HG03097 (cell line): ENCODE results near the gene ADAMTS17.

Source experiments
- ATAC-seq: cut with Tn5 transposase; IDR thresholded peaks from one replicate; pipeline ENCODE4 v1.9.1; 2021; ENCODE audit not compliant: unreplicated experiment, low FRiP score

The ADAMTS17 gene

DNA sequence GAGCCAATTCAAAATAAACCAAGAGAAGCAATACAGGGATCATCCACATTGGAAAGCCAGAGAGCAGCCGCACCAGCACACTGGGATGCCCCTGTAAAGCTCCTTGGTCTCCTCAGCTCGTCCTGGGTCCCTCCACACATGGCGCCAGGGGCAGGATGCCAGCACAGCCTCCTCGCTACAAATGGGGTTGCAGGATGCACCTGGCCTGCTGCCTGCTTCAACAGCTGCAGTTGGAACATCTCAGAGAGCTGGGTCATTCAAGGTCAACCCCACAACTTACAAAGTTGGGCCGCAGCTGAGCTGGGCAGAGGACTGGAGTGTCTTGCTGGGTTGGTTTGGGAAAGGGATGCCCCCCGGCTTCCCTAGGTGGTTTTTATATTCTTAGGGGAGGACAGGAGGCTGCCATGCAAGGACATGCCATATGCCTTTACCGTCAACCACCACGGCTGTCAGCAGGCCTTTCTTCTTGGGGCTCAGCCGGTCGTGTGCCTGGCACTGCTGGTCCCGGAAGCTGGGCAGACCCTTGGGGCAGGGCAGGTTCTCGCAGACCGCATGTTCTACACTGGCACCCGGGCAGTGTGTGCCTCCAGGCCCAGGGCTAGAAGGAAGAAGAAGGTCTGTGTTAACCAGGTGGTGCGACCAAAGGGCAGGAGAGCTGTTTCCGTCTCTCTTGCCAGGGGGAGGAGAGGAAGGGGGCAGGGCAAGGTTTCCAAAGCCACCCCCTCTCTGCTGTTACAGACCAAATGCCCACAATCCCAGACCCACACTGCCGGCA, 225.2 kb downstream of the ADAMTS17 start:
- no peak for ATAC-seq

DNA sequence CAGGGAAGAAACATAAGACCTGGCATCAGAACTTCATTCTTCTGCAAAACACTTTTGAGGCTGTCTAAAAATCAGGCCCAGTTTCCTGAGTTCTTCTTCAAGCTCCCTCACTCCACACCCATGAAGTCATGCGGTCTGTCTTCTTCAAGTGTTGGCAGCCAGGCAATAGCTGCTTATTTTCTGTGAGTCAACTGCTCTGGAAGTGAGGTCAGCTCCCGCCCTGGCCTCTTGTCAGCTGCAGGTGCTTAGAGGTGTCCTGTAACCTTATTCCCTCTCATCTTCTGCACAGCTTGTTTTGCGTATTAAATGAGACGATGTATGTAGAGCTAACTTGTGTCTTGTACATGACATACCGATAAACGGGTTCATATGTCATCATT, 226.1 kb downstream of the ADAMTS17 start:
- no peak for ATAC-seq

DNA sequence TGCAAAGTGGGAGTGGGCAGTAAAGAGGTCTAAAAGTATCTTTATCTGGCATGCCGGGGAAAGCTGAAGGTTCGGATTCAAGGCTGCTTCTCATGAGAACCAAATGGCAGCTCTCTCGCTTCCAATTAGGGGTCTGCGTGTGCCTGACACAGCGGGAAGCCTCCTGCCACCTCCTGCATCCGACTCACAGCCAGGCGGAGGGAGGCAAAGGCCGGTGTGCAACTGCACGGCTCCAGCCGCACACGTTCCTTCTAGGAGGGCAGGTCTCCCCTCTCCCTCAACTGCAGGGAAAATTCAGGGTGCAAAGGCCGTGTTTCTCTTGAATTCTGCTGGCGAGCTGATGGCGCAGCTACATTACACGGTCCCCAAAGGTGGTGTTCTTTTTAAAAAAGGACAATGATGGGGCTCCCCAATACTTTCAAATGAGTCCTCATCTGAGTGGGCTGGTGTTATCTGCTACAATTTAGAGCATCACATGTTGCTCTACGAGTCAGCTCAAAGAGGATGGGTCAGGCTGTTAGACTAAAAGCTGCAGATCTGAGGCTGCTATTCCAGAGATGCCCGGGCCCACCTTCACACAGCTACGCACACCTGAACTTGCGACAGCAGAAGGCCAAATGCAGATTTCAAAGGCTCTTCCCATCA, 226.6 kb downstream of the ADAMTS17 start:
- ATAC-seq = no peak

DNA sequence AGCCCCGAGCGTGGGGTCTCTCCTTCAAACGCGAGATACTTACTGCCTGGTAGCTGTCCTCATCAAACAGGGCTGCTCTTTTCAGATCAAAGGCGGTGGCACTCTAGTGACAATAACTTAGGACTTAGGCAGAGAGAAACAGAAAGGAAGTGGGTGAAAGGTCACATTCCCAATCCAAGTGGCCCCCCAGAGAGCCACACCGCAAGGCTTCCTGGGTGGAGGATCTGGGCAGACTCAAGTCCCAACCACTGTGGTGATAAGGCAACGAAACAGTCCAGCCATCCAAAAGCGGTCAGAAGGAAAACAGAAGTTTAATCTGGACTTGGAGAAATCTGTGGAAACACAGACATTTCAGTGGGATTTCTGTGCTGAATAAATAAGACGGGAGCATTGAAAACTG, 227.2 kb downstream of the ADAMTS17 start:
- ATAC-seq = no peak

DNA sequence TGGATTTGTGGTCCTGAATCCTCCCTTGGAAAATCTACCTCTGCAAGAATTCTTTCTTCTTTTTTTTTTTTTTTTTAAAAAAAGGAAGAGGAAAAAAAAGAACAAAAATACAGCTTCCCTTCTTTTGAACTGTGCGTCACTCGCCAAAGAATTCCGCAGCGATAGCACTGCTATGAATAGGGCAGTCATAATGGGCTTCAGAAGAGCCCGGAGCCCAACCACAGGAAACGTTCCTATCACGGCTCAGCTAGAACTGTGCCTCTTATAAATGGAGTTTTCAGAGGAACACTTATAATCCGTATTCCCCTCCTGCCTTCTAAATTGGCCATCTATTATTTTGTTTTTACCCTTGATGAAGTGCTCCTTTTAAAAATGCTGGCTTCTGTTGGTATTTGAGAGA, 227.7 kb downstream of the ADAMTS17 start:
- ATAC-seq = no peak

DNA sequence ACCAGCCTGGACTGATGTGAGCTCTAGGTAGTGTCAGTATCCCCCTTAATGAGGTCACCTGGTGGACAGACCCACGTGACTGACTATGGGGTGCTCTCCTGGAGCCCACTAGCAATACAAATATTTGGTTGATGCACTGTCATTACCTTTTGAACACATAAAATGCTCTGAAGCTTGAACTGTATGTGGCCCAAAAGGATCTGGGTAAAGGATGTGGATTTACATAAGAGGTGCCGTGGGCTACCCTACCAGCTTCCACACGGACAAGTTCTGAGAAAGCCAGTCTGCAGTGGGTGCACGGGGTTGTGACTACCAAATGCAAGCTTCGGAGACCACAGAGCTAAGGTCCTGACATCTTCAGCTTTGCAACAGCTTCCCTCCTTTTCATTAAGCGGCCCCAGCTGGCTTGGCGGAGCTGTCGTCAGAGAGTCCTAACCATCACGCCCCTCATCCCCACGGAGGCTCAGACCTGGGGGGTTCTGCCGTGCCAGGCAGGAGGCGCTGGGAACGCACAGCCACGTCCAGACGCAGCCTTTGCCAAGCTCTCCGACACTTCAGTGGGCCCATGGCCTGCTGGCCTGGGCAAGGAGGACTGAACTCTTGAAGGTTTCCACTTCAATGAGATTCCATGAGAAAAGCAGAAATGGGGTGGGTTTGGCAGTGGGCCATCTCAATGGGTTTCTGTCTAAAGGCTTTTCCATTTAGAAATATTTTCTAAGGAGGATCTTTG, 228.3 kb downstream of the ADAMTS17 start:
- ATAC-seq = no peak

DNA sequence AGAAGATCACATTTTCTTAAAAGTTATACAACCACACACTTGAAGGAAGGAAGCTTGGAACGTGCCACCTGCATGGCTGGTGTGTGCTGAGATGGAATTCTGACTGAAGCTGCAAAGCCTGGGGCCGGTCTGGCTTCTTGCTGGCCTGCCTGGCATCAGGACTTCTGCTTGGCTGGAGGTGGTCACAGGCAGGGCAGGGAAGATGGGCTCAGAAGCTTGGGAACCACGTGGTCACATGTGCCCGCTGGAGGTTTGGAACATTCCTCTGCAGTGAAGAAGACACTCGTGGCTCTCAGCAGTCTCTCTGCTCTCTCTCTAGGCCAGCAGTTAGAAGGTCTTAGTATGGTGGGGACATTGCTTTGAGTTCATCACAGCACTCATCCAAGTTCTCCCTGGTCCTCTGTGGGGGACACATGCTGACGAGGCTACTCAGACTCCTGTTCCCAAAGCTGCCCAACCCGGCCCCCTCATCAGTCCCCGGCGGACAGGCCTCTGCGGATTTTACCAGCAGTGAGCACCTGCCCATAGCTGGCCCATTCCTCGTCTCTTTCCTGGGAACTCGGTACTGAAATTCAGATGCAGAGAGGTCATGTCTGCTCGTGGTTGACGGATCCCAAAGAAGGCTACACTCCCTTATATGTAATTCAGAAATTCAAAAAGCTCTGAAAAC, 229.0 kb downstream of the ADAMTS17 start:
- no peak for ATAC-seq

DNA sequence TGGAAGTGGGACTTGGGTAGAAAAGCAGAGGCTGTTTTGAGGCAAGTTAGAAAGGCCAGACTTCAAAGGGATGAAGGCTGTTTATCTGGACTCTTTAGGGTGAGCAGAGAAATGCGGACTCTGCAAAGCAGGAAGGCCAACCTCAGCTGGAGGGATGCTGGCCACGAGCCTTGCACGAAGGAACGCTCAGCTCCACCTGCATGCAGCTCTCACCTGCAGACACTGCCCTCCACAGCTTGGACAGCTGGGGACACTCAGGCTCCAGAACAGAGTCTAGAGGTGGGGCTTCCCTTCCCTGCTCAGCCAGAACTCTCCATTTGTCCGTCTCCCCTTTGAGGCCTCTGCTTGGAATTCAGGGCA, 229.7 kb downstream of the ADAMTS17 start:
- no peak for ATAC-seq

DNA sequence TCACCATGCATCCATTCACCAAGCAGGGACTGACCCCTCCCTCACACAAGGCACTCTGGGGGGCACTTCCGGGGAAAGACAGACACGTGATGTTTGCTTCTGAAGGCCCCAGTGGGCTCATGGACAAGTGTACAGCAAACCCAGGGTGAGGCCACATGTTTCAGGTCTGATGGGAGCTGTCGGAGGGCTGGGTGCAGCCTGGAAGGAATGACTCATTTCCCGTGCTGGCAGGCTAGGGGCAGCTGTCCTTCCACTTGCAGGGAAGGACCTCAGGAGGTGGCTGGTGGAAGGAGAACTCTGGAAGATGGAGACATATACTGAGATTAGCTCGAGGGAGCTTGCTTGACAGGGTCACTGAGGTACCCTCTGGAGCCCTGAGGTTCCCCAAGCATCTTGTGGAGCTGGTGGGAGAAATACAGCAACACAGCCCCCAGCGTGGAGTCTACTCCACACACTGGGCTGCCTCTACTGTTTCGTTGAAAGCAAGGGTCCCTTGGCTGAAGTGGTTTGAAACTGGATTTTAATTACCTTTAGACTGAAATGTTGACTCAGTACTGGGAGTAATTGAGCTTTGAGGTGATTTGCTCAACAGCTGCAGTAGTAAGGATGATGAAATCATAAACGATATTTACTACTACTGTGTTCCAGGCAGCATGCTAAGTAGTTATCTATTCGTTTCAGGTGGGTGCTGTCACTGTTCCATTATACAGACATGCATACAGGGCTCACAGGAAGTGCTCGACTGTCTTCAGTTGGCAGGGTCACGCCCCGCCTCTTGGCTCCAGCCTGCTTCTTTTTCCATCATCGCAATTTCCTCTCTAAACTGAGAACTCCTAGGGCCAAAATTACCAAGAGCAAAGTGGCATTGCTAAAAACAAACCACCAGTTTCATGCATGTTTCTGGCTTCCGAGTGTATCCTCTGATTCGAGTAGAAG, 230.4 kb downstream of the ADAMTS17 start:
- no peak for ATAC-seq

DNA sequence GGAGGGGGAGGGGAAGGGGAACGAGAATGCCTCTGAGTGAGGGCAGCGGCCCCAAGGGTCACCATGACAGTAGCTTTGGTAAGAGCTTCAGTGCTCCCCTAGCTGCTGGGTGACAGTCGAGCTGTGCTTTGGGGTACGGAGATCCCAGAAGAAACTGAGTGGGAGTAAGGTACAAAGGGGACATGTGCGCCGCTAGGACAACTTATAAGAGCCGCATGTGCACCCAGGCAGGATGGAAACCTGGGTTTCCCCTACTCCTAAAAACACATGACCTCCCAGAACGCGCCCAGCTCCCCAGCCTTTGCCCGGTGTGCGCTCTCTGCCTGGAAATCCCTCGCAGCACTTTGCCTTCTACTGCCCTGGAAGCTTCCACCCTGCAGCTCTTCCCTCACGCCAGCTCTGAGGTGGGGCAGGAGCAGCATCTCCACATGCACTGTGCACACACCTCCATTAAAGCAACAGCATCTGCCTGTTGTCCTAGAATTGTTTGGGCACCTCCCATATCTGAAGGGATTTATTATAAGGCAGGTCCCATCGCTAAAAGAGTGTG, 232.2 kb downstream of the ADAMTS17 start:
- ATAC-seq = no peak

DNA sequence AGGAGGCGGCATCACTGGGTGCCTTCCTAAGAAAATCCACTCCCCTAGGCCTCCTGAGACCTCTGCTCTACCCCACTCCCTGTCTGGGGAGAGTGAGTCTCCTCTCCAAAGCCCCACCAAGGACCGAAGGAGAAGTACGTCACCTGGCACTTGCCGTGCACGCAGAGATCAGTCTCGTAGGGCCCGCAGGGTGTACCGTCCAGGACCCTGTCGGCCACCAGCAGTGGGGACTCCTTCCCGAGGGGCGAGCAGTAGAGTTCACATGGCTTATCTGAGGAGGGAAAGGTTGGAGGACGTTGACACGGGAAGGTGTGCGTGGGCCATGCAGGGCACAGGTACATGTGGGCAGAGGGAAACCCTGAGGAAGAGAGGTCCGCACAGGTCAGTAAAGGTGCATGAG, 232.9 kb downstream of the ADAMTS17 start:
- ATAC-seq = no peak

DNA sequence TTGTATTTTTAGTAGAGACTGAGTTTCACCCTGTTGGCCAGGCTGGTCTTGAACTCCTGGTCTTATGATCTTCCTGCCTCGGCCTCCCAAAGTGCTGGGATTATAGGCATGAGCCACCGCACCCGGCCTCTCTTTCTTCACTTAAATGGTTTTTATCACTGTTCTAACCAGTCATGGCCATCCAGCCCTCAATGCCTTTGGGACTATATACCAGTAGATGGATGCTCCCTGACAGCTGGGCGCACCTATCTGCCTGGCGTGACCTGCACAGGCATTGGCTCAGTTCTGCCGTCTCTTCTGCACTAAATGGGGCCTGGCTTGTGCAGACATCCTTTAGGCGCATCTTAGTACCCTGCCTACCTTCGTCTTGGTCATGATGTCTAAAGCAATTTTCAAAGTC, 233.4 kb downstream of the ADAMTS17 start:
- no peak for ATAC-seq

DNA sequence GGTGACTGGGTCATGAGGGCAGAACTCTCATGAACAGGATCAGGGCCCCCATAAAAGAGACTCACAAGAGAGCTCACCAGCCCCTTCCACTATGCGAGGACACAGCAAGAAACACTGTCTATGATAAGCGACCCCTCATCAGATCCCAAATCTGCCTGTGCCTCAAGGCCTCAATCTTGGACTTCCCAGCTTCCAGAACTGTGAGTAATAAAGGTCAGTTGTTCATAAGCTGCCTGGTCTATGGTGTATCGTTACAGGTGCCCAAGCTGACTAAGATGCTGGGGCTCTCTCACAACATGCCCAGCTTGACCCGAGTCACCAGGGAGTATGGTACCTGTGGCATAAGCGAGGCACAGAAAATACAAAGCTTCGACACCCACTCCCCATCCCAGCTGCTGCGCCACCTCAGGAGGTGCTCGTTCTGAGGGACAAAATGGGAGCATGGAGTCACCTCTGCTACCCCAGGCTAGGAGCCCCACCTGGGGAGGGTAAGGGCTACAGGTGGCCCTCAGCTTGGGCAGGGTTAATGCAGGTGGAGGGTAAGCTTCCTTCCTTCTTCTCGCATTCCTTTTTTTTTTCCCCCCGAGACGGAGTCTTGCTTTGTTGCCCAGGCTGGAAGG, 234.1 kb downstream of the ADAMTS17 start:
- ATAC-seq = no peak

DNA sequence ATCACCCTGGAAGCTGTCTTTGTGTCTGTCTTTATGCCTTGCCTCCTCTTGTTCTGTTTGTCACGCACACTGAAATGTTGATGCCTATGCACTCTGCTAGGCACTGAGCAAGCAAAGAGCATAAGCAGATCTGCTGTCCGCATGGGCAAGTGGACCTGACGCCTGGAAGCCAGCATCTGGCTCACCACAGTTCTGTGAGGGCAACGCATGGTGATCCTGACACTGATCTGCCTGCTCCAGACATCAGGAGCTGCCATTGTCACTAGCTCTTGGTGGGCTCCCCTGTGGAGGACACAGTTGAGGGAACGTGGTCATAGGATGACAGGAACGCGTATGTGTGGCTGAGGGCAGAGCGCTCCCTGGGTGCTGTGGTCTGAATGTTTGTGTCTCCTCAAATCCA, 234.6 kb downstream of the ADAMTS17 start:
- ATAC-seq = no peak

DNA sequence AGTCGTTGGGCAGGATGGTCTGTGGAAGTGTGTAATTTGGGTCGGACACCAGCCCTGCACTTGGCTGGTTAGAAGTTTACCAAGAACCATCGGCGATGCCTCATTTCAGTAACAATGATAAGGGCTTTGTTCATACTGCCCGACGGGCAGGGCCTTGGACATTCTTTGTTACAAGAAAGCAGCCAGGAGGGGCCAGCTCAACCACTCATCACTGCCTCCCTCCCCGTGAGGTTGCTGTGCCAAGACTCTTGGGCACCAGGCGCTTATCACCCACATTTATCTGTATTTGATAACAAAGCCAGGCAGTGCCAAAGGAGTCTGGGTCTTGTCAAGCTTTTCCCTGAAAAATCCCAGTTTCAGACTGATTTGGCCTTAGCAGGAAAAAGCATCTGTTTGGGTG, 235.0 kb downstream of the ADAMTS17 start:
- no peak for ATAC-seq

DNA sequence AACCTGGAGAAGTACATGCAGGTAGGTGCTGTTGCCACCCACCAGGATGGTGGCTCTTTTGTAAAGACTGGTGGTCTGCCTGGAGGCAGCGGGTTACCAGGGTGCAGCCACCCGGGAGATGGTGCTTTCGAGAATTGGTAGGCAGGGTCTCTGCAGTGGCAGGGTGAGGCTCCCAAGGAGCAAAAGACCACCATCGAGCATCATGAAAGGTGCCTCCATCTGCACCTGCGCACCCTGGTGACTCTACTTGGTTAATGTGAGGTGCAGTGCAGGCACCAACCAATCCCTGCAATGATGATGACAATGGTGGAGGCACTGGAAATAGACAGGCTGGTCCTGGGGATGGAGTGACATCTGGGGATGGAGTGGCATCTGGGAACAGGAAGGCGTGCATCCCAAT, 236.7 kb downstream of the ADAMTS17 start:
- no peak for ATAC-seq

DNA sequence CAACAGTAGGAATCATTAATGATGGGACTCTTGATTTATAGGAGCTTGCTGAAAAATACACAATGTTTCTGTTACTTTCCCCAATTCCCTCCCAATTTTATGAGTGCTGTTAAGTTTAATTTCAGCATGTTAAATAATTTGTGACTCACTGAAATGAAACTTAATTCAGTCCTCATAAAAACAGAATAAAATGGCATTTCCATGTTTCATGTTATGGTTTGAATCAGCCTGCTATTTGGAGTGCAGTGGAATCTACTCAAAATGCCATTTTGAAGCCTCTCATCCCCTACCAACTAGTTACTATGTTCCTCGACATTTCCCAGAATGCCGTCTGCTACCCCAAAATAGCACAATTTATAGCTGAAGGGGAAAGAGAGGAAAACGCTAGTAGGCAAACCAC, 237.5 kb downstream of the ADAMTS17 start:
- ATAC-seq = no peak

DNA sequence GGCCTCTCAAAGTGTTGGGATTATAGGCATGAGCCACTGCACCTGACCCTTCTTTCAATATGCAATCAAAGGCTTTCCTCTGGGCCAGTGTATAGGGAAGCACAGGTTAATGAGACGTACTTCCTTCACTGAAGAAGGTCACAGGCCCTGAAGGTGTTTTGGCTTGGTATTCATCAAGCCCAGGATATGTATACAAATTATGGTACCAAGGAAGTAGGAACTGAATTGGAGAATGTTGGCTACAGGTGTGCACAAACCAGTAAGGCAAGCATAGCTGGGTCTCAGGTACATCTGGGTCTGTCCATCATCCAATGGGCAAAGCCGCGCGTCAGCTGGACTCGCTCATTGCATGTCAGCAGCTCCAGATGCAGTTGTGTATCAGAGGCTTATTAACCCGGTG, 237.9 kb downstream of the ADAMTS17 start:
- ATAC-seq = no peak

DNA sequence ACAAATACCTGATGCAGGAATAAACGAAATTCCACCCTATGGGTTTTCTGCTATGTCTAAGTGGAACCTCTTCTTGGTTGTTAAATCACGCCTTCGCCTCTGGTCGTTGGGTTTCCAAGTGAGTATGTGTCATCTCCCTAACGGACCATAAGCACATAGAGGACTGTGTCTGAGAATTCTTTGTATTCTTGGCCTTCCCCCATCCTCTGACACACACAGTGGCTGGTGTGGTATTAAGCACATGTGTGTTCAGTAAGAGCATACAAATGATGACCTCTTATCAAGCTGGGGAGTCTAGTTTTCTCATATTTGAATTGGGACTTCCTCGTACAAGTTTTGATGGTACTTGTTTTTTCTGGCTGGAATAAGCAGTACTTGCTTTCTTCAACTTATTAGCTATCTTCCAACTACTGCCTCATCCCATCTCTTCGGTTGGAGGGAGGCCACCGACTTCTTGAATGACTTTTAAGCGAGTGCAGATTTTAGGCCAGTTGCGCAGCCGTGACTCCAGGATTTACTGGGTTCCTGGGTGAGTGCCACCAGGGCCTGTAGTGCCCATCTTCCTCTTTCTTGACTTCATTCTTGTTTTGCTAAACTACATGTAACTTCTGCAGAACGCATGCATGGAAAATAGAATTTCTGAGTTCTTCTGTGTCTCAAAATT, 240.2 kb downstream of the ADAMTS17 start:
- no peak for ATAC-seq
